PC-9 (cell line): ENCODE measurements around the gene TMEM43.

Experiments
- CTCF ChIP-seq: fragments of 200-600 bp; sonication (generic); conservative IDR thresholded peaks from 2 replicates; pipeline ENCODE4 v1.6.1; 2017; ENCODE audit warnings: mixed run types, antibody characterized with exemption, mild to moderate bottlenecking, moderate library complexity
- EZH2 ChIP-seq: fragments of 200-600 bp; sonication (generic); IDR thresholded peaks from 2 replicates; pipeline ENCODE4 v1.8.0; 2017; ENCODE audit warnings: antibody characterized with exemption, low read depth

- TF ChIP-seq CTCF (no peak), EZH2 (no peak)
Measured at GRCh38 chr3:14140668-14141067, 15.8 kb downstream of the TMEM43 start.
